HL-60/S4 treated with phorbol 12-myristate 13-acetate at 8.2 ng/mL for 4 days and 3 days (cell line): ENCODE measurements around the gene IGF2R.

Experiments
- in situ Hi-C: fragments of 300-500 bp; cut with MboI; formaldehyde crosslinking; loops from 2 replicates; pipeline ENCODE4 v1.15.0; 2022; ENCODE audit warnings: low sequenced_read_pairs

IGF2R gene

GRCh38 chr6:160022101-160022500 lies 53.2 kb downstream of the IGF2R start:
- in situ Hi-C loops: no loop called here

GRCh38 chr6:160022793-160023192 lies 53.9 kb downstream of the IGF2R start:
- in situ Hi-C loops: no loop called here

GRCh38 chr6:160024152-160024551 lies 55.3 kb downstream of the IGF2R start:
- in situ Hi-C loops: no loop called here

GRCh38 chr6:160027076-160027475 lies 58.2 kb downstream of the IGF2R start:
- in situ Hi-C loops: no loop called here

GRCh38 chr6:160027931-160028330 lies 59.0 kb downstream of the IGF2R start:
- in situ Hi-C loops: no loop called here

- in situ Hi-C loops: no loop called here
Measured at GRCh38 chr6:160028487-160029275, 59.8 kb downstream of the IGF2R start.

GRCh38 chr6:160029525-160029924 lies 60.6 kb downstream of the IGF2R start:
- in situ Hi-C loops: no loop called here

GRCh38 chr6:160030103-160030502 lies 61.2 kb downstream of the IGF2R start:
- in situ Hi-C loops: no loop called here

- in situ Hi-C loops: no loop called here
Measured at GRCh38 chr6:160031442-160031841, 62.6 kb downstream of the IGF2R start.

GRCh38 chr6:160031871-160032270 lies 63.0 kb downstream of the IGF2R start:
- in situ Hi-C loops: no loop called here

- in situ Hi-C loops: no loop called here
Measured at GRCh38 chr6:160032538-160032937, 63.7 kb downstream of the IGF2R start.

GRCh38 chr6:160034036-160034930 lies 65.4 kb downstream of the IGF2R start:
- in situ Hi-C loops: no loop called here

- in situ Hi-C loops: no loop called here
Measured at GRCh38 chr6:160035241-160035640, 66.4 kb downstream of the IGF2R start.

- in situ Hi-C loops: no loop called here
Measured at GRCh38 chr6:160035693-160036330, 66.9 kb downstream of the IGF2R start.

GRCh38 chr6:160036331-160036695 lies 67.4 kb downstream of the IGF2R start:
- in situ Hi-C loops: no loop called here

- in situ Hi-C loops: no loop called here
Measured at GRCh38 chr6:160036790-160037206, 67.9 kb downstream of the IGF2R start.

- in situ Hi-C loops: no loop called here
Measured at GRCh38 chr6:160038479-160038878, 69.6 kb downstream of the IGF2R start.

GRCh38 chr6:160039441-160039840 lies 70.6 kb downstream of the IGF2R start:
- in situ Hi-C loops: no loop called here

- in situ Hi-C loops: no loop called here
Measured at GRCh38 chr6:160040055-160040454, 71.2 kb downstream of the IGF2R start.

GRCh38 chr6:160040527-160041264 lies 71.8 kb downstream of the IGF2R start:
- in situ Hi-C loops: no loop called here

GRCh38 chr6:160041608-160042007 lies 72.7 kb downstream of the IGF2R start:
- in situ Hi-C loops: no loop called here
